Activated T-cell treated with anti-CD3 and anti-CD28 coated beads for 1 hour (primary cell): Measurements from ENCODE around the gene LYVE1.

Experiments used
- DNase-seq: peaks from one replicate; pipeline ENCODE4 v3.0.0-alpha.2; 2020; ENCODE audit warnings: low read depth

LYVE1 gene

GRCh38 chr11:10522921-10523320 lies 45.5 kb downstream of the LYVE1 start:
- DNase-seq = no peak

- no peak for DNase-seq
Observed at GRCh38 chr11:10522276-10522675, 46.2 kb downstream of the LYVE1 start.

DNA sequence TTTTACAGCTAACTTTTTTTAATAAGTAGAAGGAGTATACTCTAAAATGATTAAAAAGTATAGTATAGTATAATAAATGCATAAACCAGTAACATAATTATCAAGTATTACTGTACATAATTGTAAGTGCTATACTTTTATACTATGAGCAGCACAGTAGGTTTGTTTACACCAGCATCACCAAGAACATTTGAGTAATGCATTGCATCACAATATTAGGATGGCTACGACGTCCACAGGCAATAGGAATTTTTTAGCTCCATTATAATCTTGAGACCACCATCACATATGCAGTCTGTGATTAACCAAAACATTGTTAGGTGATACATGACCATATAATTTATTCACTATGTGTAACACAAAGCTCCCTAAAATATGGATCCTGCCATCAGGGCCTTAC lies 47.9 kb downstream of the LYVE1 start:
- DNase-seq = no peak

DNA sequence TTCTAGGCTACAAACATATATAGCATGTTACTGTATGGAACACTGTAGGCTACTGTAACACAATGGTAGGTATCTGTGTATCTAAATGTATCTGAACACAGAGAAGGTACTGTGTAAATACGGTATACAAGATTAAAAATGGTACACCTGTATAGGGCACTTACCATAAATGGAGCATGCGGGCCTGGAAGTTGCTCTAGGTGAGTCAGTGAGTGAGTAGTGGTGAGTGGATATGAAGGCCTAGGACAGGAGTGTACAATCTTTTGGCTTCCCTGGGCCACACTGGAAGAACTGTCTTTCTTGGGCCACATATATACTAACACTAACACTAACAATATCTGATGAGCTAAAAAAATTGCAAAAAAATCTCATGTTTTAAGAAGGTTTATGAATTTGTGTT lies 48.8 kb downstream of the LYVE1 start:
- DNase-seq = no peak

- DNase-seq = no peak
Observed at GRCh38 chr11:10518891-10519290, 49.6 kb downstream of the LYVE1 start.

DNA sequence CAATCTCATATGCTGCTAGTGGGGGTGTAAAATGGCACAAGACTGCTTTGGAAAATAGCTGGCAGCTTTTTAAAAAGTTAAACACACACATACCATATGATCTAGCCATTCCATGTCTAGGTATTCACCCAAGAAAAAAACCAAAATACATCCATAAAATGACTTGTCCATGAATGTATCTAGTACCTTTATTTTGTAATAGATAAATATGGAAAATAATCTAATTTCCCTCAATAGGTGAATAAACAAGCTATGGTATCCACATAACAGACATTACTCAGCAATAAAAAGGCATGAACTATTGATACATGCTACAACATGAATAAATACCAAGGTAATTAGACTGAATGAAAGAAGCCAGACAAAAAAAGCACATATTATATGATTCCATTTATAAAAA lies 50.3 kb downstream of the LYVE1 start:
- no peak for DNase-seq

DNA sequence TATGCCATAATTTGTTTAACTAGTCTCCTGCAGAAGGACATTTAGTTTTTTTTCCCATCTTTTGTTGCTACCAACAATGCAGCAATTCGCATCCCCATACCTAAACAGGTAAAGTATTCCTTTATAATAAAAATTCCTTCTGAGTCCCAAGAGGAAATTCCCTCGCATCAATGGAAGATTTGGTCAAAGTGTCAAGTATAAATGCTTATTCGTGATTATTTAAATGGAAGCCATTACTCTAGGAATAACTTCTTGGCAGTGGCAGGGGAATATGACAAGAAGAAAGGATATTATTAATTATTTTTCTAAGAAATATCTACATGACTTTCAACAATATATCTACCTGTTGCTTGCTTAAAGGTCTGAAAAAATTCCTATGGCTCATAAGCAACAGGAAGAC lies 53.0 kb downstream of the LYVE1 start:
- DNase-seq = no peak

GRCh38 chr11:10514709-10515108 lies 53.8 kb downstream of the LYVE1 start:
- DNase-seq = no peak

DNA sequence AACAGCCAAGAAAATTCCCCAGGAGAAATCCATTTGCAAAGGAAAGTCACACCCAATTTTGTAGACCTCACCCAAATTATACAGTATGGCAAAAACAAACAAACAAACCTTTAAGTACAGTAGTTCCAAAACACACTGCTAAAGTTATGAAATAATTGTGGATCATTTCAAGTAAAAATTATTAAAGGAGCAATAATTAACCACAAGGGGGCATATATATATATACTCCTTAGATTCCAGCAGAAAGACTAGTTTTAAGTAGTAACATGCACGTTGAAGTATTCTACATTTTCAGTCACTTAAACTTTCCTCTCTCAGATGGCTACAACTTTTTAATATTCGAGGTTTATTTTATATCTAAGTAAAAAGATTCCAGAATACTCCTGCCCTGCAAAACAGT lies 54.3 kb downstream of the LYVE1 start:
- no peak for DNase-seq

- no peak for DNase-seq
Observed at GRCh38 chr11:10511181-10511621, 57.3 kb downstream of the LYVE1 start.
